ENCODE data around the gene RABEPK.
"Not testable (repeated sequence)": the region's sequence is repeated elsewhere in the genome, so short reads cannot be mapped to it uniquely, and the experiment has no call there.

The RABEPK gene

GRCh38 chr9:125172031-125172755 lies 28.1 kb upstream of the RABEPK start:
- Histone ChIP-seq H3K9ac (ENCODE audit: low read length in 5 of 5) (no peak overlapping the region), H3K36me3 (ENCODE audit: control insufficient read depth in 5 of 5, insufficient read depth in 5 of 5, low read length in 5 of 5) (peaks cover 6 to 14% (median 13%) of the 10 kb centered on the region in 5 donors), H3K9me3 (ENCODE audit: control insufficient read depth in 5 of 5, low read length in 5 of 5) (no peaks in the 10 kb centered on the region), H3K4me1 (ENCODE audit: control insufficient read depth in 5 of 5, insufficient read depth in 5 of 5, low read length in 5 of 5) (peaks cover 8 to 38% (median 32%) of the 10 kb centered on the region in 5 donors), H3K4me3 (ENCODE audit: low read depth in 1 of 5, low read length in 5 of 5) (peak overlapping the region in 1 of 5 donors; percentile 6), H3K27me3 (ENCODE audit: control insufficient read depth in 5 of 5, insufficient read depth in 4 of 5, low read length in 5 of 5) (no peaks in the 10 kb centered on the region), H3K27ac (ENCODE audit: low read depth, low read length) (peak overlapping the region; percentile 41)

GRCh38 chr9:125176636-125177035 lies 23.7 kb upstream of the RABEPK start:
- Histone ChIP-seq H3K4me3 (ENCODE audit: low read depth in 1 of 5, low read length in 5 of 5) (peak overlapping the region in 3 of 5 donors; percentile 30 to 42 (median 37)), H3K9me3 (ENCODE audit: control insufficient read depth in 5 of 5, low read length in 5 of 5) (no peaks in the 10 kb centered on the region), H3K27ac (ENCODE audit: low read depth, low read length) (peak overlapping the region; percentile 69), H3K4me1 (ENCODE audit: control insufficient read depth in 5 of 5, insufficient read depth in 5 of 5, low read length in 5 of 5) (peaks cover 8 to 36% (median 30%) of the 10 kb centered on the region in 5 donors), H3K9ac (ENCODE audit: low read length in 5 of 5) (peak overlapping the region in 1 of 5 donors; percentile 66), H3K36me3 (ENCODE audit: control insufficient read depth in 5 of 5, insufficient read depth in 5 of 5, low read length in 5 of 5) (no peaks in the 10 kb centered on the region), H3K27me3 (ENCODE audit: control insufficient read depth in 5 of 5, insufficient read depth in 4 of 5, low read length in 5 of 5) (no peaks in the 10 kb centered on the region)

GRCh38 chr9:125177888-125178287 lies 22.5 kb upstream of the RABEPK start:
- H3K36me3 ChIP-seq (ENCODE audit: control insufficient read depth in 5 of 5, insufficient read depth in 5 of 5, low read length in 5 of 5) = no peaks in the 10 kb centered on the region
- no peak overlapping the region for H3K4me3 ChIP-seq (ENCODE audit: low read depth in 1 of 5, low read length in 5 of 5)
- peaks cover 7 to 29% (median 22%) of the 10 kb centered on the region in 5 donors for H3K4me1 ChIP-seq (ENCODE audit: control insufficient read depth in 5 of 5, insufficient read depth in 5 of 5, low read length in 5 of 5)
- peak overlapping the region; percentile 69 for H3K27ac ChIP-seq (ENCODE audit: low read depth, low read length)
- no peak overlapping the region for H3K9ac ChIP-seq (ENCODE audit: low read length in 5 of 5)
- no peaks in the 10 kb centered on the region for H3K9me3 ChIP-seq (ENCODE audit: control insufficient read depth in 5 of 5, low read length in 5 of 5)
- H3K27me3 ChIP-seq (ENCODE audit: control insufficient read depth in 5 of 5, insufficient read depth in 4 of 5, low read length in 5 of 5) = no peaks in the 10 kb centered on the region

- not testable (repeated sequence) for H3K36me3 ChIP-seq (ENCODE audit: control insufficient read depth in 5 of 5, insufficient read depth in 5 of 5, low read length in 5 of 5); H3K27ac ChIP-seq (ENCODE audit: low read depth, low read length); H3K9me3 ChIP-seq (ENCODE audit: control insufficient read depth in 5 of 5, low read length in 5 of 5); H3K9ac ChIP-seq (ENCODE audit: low read length in 5 of 5); H3K4me3 ChIP-seq (ENCODE audit: low read depth in 1 of 5, low read length in 5 of 5); H3K27me3 ChIP-seq (ENCODE audit: control insufficient read depth in 5 of 5, insufficient read depth in 4 of 5, low read length in 5 of 5)
- peaks cover 7 to 32% (median 24%) of the 10 kb centered on the region in 5 donors for H3K4me1 ChIP-seq (ENCODE audit: control insufficient read depth in 5 of 5, insufficient read depth in 5 of 5, low read length in 5 of 5)
These were observed 20.6 kb upstream of the RABEPK start for GRCh38 chr9:125179776-125180175.

- H3K4me1 ChIP-seq (ENCODE audit: control insufficient read depth in 5 of 5, insufficient read depth in 5 of 5, low read length in 5 of 5) = peaks cover 6 to 33% (median 25%) of the 10 kb centered on the region in 5 donors
- H3K27ac ChIP-seq (ENCODE audit: low read depth, low read length) = no peak overlapping the region
- H3K27me3 ChIP-seq (ENCODE audit: control insufficient read depth in 5 of 5, insufficient read depth in 4 of 5, low read length in 5 of 5) = no peaks in the 10 kb centered on the region
- H3K9me3 ChIP-seq (ENCODE audit: control insufficient read depth in 5 of 5, low read length in 5 of 5) = no peaks in the 10 kb centered on the region
- no peaks in the 10 kb centered on the region for H3K36me3 ChIP-seq (ENCODE audit: control insufficient read depth in 5 of 5, insufficient read depth in 5 of 5, low read length in 5 of 5)
- H3K4me3 ChIP-seq (ENCODE audit: low read depth in 1 of 5, low read length in 5 of 5) = no peak overlapping the region
- H3K9ac ChIP-seq (ENCODE audit: low read length in 5 of 5) = no peak overlapping the region
These were observed 19.5 kb upstream of the RABEPK start for GRCh38 chr9:125180876-125181275.

GRCh38 chr9:125181756-125182155 lies 18.6 kb upstream of the RABEPK start:
- H3K4me3 ChIP-seq (ENCODE audit: low read depth in 1 of 5, low read length in 5 of 5); H3K27ac ChIP-seq (ENCODE audit: low read depth, low read length); H3K9ac ChIP-seq (ENCODE audit: low read length in 5 of 5); H3K9me3 ChIP-seq (ENCODE audit: control insufficient read depth in 5 of 5, low read length in 5 of 5); H3K27me3 ChIP-seq (ENCODE audit: control insufficient read depth in 5 of 5, insufficient read depth in 4 of 5, low read length in 5 of 5); H3K36me3 ChIP-seq (ENCODE audit: control insufficient read depth in 5 of 5, insufficient read depth in 5 of 5, low read length in 5 of 5): not testable (repeated sequence)
- H3K4me1 ChIP-seq (ENCODE audit: control insufficient read depth in 5 of 5, insufficient read depth in 5 of 5, low read length in 5 of 5) = peaks cover 0 to 34% (median 24%) of the 10 kb centered on the region in 5 donors

GRCh38 chr9:125183054-125183453 lies 17.3 kb upstream of the RABEPK start:
- Histone ChIP-seq H3K36me3 (ENCODE audit: control insufficient read depth in 5 of 5, insufficient read depth in 5 of 5, low read length in 5 of 5) (no peaks in the 10 kb centered on the region), H3K27ac (ENCODE audit: low read depth, low read length) (no peak overlapping the region), H3K9ac (ENCODE audit: low read length in 5 of 5) (no peak overlapping the region), H3K9me3 (ENCODE audit: control insufficient read depth in 5 of 5, low read length in 5 of 5) (no peaks in the 10 kb centered on the region), H3K27me3 (ENCODE audit: control insufficient read depth in 5 of 5, insufficient read depth in 4 of 5, low read length in 5 of 5) (no peaks in the 10 kb centered on the region), H3K4me1 (ENCODE audit: control insufficient read depth in 5 of 5, insufficient read depth in 5 of 5, low read length in 5 of 5) (peaks cover 0 to 38% (median 33%) of the 10 kb centered on the region in 5 donors), H3K4me3 (ENCODE audit: low read depth in 1 of 5, low read length in 5 of 5) (no peak overlapping the region)

GRCh38 chr9:125183561-125183960 lies 16.8 kb upstream of the RABEPK start:
- Histone ChIP-seq H3K36me3 (ENCODE audit: control insufficient read depth in 5 of 5, insufficient read depth in 5 of 5, low read length in 5 of 5) (no peaks in the 10 kb centered on the region), H3K4me3 (ENCODE audit: low read depth in 1 of 5, low read length in 5 of 5) (no peak overlapping the region), H3K27me3 (ENCODE audit: control insufficient read depth in 5 of 5, insufficient read depth in 4 of 5, low read length in 5 of 5) (no peaks in the 10 kb centered on the region), H3K27ac (ENCODE audit: low read depth, low read length) (no peak overlapping the region), H3K4me1 (ENCODE audit: control insufficient read depth in 5 of 5, insufficient read depth in 5 of 5, low read length in 5 of 5) (peaks cover 0 to 42% (median 38%) of the 10 kb centered on the region in 5 donors), H3K9ac (ENCODE audit: low read length in 5 of 5) (peak overlapping the region in 1 of 5 donors; percentile 42), H3K9me3 (ENCODE audit: control insufficient read depth in 5 of 5, low read length in 5 of 5) (no peaks in the 10 kb centered on the region)

- Histone ChIP-seq H3K36me3 (ENCODE audit: control insufficient read depth in 5 of 5, insufficient read depth in 5 of 5, low read length in 5 of 5) (no peaks in the 10 kb centered on the region), H3K27me3 (ENCODE audit: control insufficient read depth in 5 of 5, insufficient read depth in 4 of 5, low read length in 5 of 5) (no peaks in the 10 kb centered on the region), H3K27ac (ENCODE audit: low read depth, low read length) (peak overlapping the region; percentile 95), H3K4me1 (ENCODE audit: control insufficient read depth in 5 of 5, insufficient read depth in 5 of 5, low read length in 5 of 5) (peaks cover 3 to 43% (median 37%) of the 10 kb centered on the region in 5 donors), H3K9me3 (ENCODE audit: control insufficient read depth in 5 of 5, low read length in 5 of 5) (no peaks in the 10 kb centered on the region), H3K4me3 (ENCODE audit: low read depth in 1 of 5, low read length in 5 of 5) (peak overlapping the region; percentile 86 to 96 (median 92)), H3K9ac (ENCODE audit: low read length in 5 of 5) (peak overlapping the region; percentile 87 to 99 (median 99))
These were observed 11.4 kb upstream of the RABEPK start for GRCh38 chr9:125189011-125189360.

GRCh38 chr9:125189361-125190289 lies 10.7 kb upstream of the RABEPK start, which contains the start of gene PPP6C:
TSS of gene PPP6C (minus strand) at chr9:125189803. CDS start at chr9:125189718, 85 bp downstream.
- Histone ChIP-seq H3K27ac (ENCODE audit: low read depth, low read length) (peak within 1 kb of the TSS; percentile 95), H3K36me3 (ENCODE audit: control insufficient read depth in 5 of 5, insufficient read depth in 5 of 5, low read length in 5 of 5) (no peaks in the 10 kb centered on the region), H3K9ac (ENCODE audit: low read length in 5 of 5) (peak within 1 kb of the TSS; percentile 96 to 99 (median 99)), H3K4me3 (ENCODE audit: low read depth in 1 of 5, low read length in 5 of 5) (peak within 1 kb of the TSS; percentile 86 to 98 (median 95)), H3K27me3 (ENCODE audit: control insufficient read depth in 5 of 5, insufficient read depth in 4 of 5, low read length in 5 of 5) (no peaks in the 10 kb centered on the region), H3K9me3 (ENCODE audit: control insufficient read depth in 5 of 5, low read length in 5 of 5) (no peaks in the 10 kb centered on the region), H3K4me1 (ENCODE audit: control insufficient read depth in 5 of 5, insufficient read depth in 5 of 5, low read length in 5 of 5) (peaks cover 3 to 45% (median 36%) of the 10 kb centered on the region in 5 donors)
